Right atrium auricular region (tissue), 2 donors: ENCODE results near the gene SGMS2. TPM values are rescaled to one million over a fixed set of nuclear protein-coding genes. Genes with fewer than 3 reads are reported as not detected.

Experiments used
- DNase-seq: peaks from one replicate; pipeline ENCODE4 v3.0.0-alpha.2; 2019; ENCODE audit warnings: low spot score
- H3K27ac ChIP-seq, 2 donors: fragments of 200-600 bp; sonication (generic); 1 replicate in 1 of 2; 2 replicates in 1 of 2; pipeline ENCODE4 v1.5.1; 2016 to 2019
- H3K27me3 ChIP-seq, 2 donors: fragments of 200-600 bp; sonication (generic); one replicate each; pipeline versions ENCODE4 v1.5.1 to v1.6.0; 2017 to 2019
- H3K36me3 ChIP-seq: fragments of 200-600 bp; sonication (generic); one replicate; pipeline ENCODE4 v1.5.1; 2016
- H3K4me1 ChIP-seq, 2 donors: fragments of 200-600 bp; sonication (generic); one replicate each; pipeline versions ENCODE4 v1.5.1 to v1.6.0; 2017 to 2019
- H3K4me3 ChIP-seq, 2 donors: fragments of 200-600 bp; sonication (generic); 1 replicate in 1 of 2; 2 replicates in 1 of 2; pipeline ENCODE4 v1.5.1; 2017 to 2019; ENCODE audit warnings: mild to moderate bottlenecking in 1 of 2, moderate library complexity in 1 of 2
- H3K9me3 ChIP-seq, 2 donors: fragments of 200-600 bp; sonication (generic); one replicate each; pipeline ENCODE4 v1.5.1; 2019
- CTCF ChIP-seq, 2 donors: fragments of 200-600 bp; sonication (generic); IDR thresholded peaks; one replicate each; pipeline ENCODE4 v1.5.1; 2019; ENCODE audit warnings: antibody characterized with exemption in 2 of 2
- total RNA-seq, 2 donors: library from RNA; depleted of rRNA; stranded (reverse); fragments of >200 nt; gene quantifications; one replicate each; pipeline ENCODE4 v1.1.0, GENCODE V29; 2016

SGMS2 gene
- total RNA-seq, 2 donors from 2014 or later = 53.6 to 73.6 TPM

- no peak for DNase-seq
- Histone ChIP-seq H3K27ac (no peak overlapping the region), H3K36me3 (no peaks in the 10 kb centered on the region), H3K4me3 (no peak overlapping the region), H3K27me3 (no peaks in the 10 kb centered on the region), H3K9me3 (peaks cover 0 to 8% of the 10 kb centered on the region in 2 donors), H3K4me1 (no peaks in the 10 kb centered on the region)
- TF ChIP-seq CTCF (IDR thresholded peaks at IDR 0.05) = no peak
Measured at GRCh38 chr4:107792711-107793110, 32.0 kb upstream of the SGMS2 start.

GRCh38 chr4:107793996-107794395, 30.7 kb upstream of the SGMS2 start:
- Histone ChIP-seq H3K4me1 (no peaks in the 10 kb centered on the region), H3K27ac (no peak overlapping the region)
- TF ChIP-seq CTCF (IDR thresholded peaks at IDR 0.05) = no peak

GRCh38 chr4:107799669-107800450, 24.9 kb upstream of the SGMS2 start:
- no peaks in the 10 kb centered on the region for H3K36me3 ChIP-seq
- no peak for DNase-seq
- H3K27ac ChIP-seq = no peak overlapping the region
- TF ChIP-seq CTCF (IDR thresholded peaks at IDR 0.05) = no peak
- no peaks in the 10 kb centered on the region for H3K27me3 ChIP-seq
- H3K9me3 ChIP-seq = no peaks in the 10 kb centered on the region
- H3K4me1 ChIP-seq = no peaks in the 10 kb centered on the region
- no peak overlapping the region for H3K4me3 ChIP-seq

More at GRCh38 chr4:107793996-107794395, 30.7 kb upstream of the SGMS2 start:
- Histone ChIP-seq H3K27me3 (no peaks in the 10 kb centered on the region), H3K36me3 (no peaks in the 10 kb centered on the region), H3K4me3 (no peak overlapping the region), H3K9me3 (no peaks in the 10 kb centered on the region)
- DNase-seq = no peak

GRCh38 chr4:107800706-107801105, 24.0 kb upstream of the SGMS2 start:
- H3K27me3 ChIP-seq = no peaks in the 10 kb centered on the region
- no peak for DNase-seq
- no peaks in the 10 kb centered on the region for H3K36me3 ChIP-seq
- no peak overlapping the region for H3K27ac ChIP-seq
- H3K4me1 ChIP-seq = no peaks in the 10 kb centered on the region
- no peaks in the 10 kb centered on the region for H3K9me3 ChIP-seq
- no peak for TF ChIP-seq CTCF (IDR thresholded peaks at IDR 0.05)
- no peak overlapping the region for H3K4me3 ChIP-seq

- H3K9me3 ChIP-seq = no peaks in the 10 kb centered on the region
- no peaks in the 10 kb centered on the region for H3K27me3 ChIP-seq
- H3K4me1 ChIP-seq = no peaks in the 10 kb centered on the region
- TF ChIP-seq CTCF (IDR thresholded peaks at IDR 0.05) = no peak
- no peak for DNase-seq
- H3K27ac ChIP-seq = no peak overlapping the region
- H3K4me3 ChIP-seq = no peak overlapping the region
- no peaks in the 10 kb centered on the region for H3K36me3 ChIP-seq
Measured at GRCh38 chr4:107801766-107802211, 22.9 kb upstream of the SGMS2 start.

GRCh38 chr4:107804956-107805355, 19.8 kb upstream of the SGMS2 start:
- Histone ChIP-seq H3K36me3 (no peaks in the 10 kb centered on the region), H3K4me3 (no peak overlapping the region), H3K9me3 (no peaks in the 10 kb centered on the region), H3K27me3 (no peaks in the 10 kb centered on the region), H3K4me1 (no peaks in the 10 kb centered on the region), H3K27ac (no peak overlapping the region)
- no peak for DNase-seq
- TF ChIP-seq CTCF (IDR thresholded peaks at IDR 0.05) = no peak
